DND-41 (cell line): Measurements from ENCODE around the gene MIAT.
"Not testable (repeated sequence)": the region's sequence is repeated elsewhere in the genome, so short reads cannot be mapped to it uniquely, and the experiment has no call there.

ENCODE experiments used
- ATAC-seq: fragments of 200-7000 bp; cut with Tn5 transposase; 3 replicates; pipeline ENCODE4 v1.9.1; 2021; ENCODE audit warnings: low read depth; ENCODE audit not compliant: insufficient read depth
- DNase-seq: peaks from one replicate; pipeline ENCODE4 v3.0.0-alpha.2; 2020
- H2AFZ ChIP-seq: 2 replicates; pipeline ENCODE4 v1.6.0; 2012; ENCODE audit warnings: low read depth, low read length
- H3K27ac ChIP-seq: 2 replicates; pipeline ENCODE4 v1.5.1; 2012; ENCODE audit warnings: low read length, inconsistent platforms
- H3K27me3 ChIP-seq: fragments of 200-600 bp; sonication (generic); 2 replicates; pipeline ENCODE4 v1.6.0; 2012; ENCODE audit warnings: low read length, mild to moderate bottlenecking, inconsistent platforms; ENCODE audit not compliant: insufficient read depth, poor library complexity
- H3K36me3 ChIP-seq: 2 replicates; pipeline ENCODE4 v1.5.1; 2012; ENCODE audit warnings: low read length, inconsistent platforms; ENCODE audit not compliant: insufficient read depth
- H3K4me1 ChIP-seq: 2 replicates; pipeline ENCODE4 v1.5.1; 2012; ENCODE audit warnings: mild to moderate bottlenecking, low read length; ENCODE audit not compliant: insufficient read depth
- H3K4me2 ChIP-seq: 2 replicates; pipeline ENCODE4 v1.6.0; 2012; ENCODE audit warnings: mild to moderate bottlenecking, moderate library complexity, low read length, inconsistent platforms; ENCODE audit not compliant: insufficient read depth
- H3K4me3 ChIP-seq, 2 experiments: fragments of 200-600 bp in 1 of 2; shearing (Covaris generic) in 1 of 2; 2 replicates each; pipeline ENCODE4 v1.5.1; 2012 to 2016; ENCODE audit warnings: inconsistent platforms in 2 of 2, low read length in 2 of 2, mild to moderate bottlenecking in 2 of 2, low read depth in 1 of 2, moderate library complexity in 1 of 2
- H3K79me2 ChIP-seq: 2 replicates; pipeline ENCODE4 v1.6.0; 2012; ENCODE audit warnings: low read length, inconsistent platforms; ENCODE audit not compliant: insufficient read depth
- H3K9ac ChIP-seq: 2 replicates; pipeline ENCODE4 v1.6.0; 2012; ENCODE audit warnings: low read depth, mild to moderate bottlenecking, inconsistent platforms, low read length, moderate library complexity
- H3K9me3 ChIP-seq: 2 replicates; pipeline ENCODE4 v1.5.1; 2012; ENCODE audit warnings: low read length, moderate library complexity, mild to moderate bottlenecking, inconsistent platforms; ENCODE audit not compliant: insufficient read depth, severe bottlenecking
- H4K20me1 ChIP-seq: 2 replicates; pipeline ENCODE4 v1.6.0; 2012; ENCODE audit warnings: low read length; ENCODE audit not compliant: insufficient read depth
- CTCF ChIP-seq: IDR thresholded peaks from 2 replicates; pipeline ENCODE4 v1.5.1; 2012; ENCODE audit warnings: borderline replicate concordance, low read length, moderate library complexity, mild to moderate bottlenecking; ENCODE audit not compliant: poor library complexity, severe bottlenecking; ENCODE audit errors: extremely low read depth
- EZH2 ChIP-seq: IDR thresholded peaks from 3 replicates; pipeline ENCODE4 v1.6.1; 2012; ENCODE audit warnings: borderline replicate concordance, low read depth, mild to moderate bottlenecking, moderate library complexity, low read length, inconsistent platforms; ENCODE audit not compliant: severe bottlenecking

MIAT gene

GRCh38 chr22:26701323-26701722 lies 43.9 kb downstream of the MIAT start:
- Histone ChIP-seq H3K36me3 (peaks cover 55% of the 10 kb centered on the region), H3K4me1 (no peaks in the 10 kb centered on the region), H3K4me3 (no peak overlapping the region), H3K79me2 (peaks cover 45% of the 10 kb centered on the region), H2AFZ (no peak overlapping the region), H3K9ac (no peak overlapping the region), H3K9me3 (peaks cover 17% of the 10 kb centered on the region), H3K4me2 (no peak overlapping the region), H4K20me1 (peaks cover 2% of the 10 kb centered on the region; the same call in 1 of the 2 replicates), H3K27ac (no peak overlapping the region), H3K27me3 (no peaks in the 10 kb centered on the region)
- no peak for TF ChIP-seq EZH2
- no peak for TF ChIP-seq CTCF
- no peak for DNase-seq
- no peak for ATAC-seq

DNA sequence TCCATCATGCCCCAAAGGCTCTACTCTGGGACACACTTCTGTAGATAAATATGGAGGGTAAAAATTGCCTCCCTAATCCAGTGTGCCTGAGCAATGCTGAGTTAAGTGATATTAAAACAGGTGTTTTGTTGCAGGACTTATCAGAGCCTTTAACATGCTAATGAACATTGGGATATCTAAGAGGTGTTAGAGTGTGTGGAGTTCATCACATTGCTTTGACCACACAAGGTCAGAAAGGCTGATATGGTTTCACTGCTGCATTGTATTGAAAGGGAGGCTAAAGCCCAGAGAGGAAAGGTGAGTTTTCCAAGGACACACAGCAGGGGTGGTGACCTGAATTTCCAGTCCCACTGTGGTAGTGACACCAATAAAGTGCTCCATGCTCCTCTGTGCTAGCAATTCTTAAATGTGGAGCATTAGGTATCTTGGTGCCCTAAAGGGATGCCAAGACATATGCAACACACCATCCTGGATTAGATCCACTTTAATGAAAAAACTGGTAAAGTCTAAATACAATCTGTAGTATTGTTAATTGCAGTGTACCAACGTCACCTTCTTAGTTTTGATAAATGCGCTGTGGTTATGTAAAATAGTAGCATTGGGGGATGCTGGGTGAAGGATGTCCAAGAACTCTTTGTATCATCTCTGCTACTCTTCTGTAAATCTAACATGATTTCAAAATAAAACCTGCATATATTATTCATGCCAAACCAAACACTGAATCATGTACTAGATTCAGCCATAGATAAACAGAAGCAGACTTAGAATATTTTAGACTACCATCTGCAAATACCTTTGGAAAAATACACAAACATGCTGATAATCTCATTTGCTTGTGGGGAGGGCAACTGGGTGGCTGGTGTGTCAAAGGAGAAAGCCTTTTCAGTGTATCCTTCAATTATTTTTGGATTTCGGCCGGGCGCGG lies 45.8 kb downstream of the MIAT start:
- TF ChIP-seq EZH2 (no peak), CTCF (no peak)
- no peak overlapping the region for H3K4me3 ChIP-seq
- H3K27ac ChIP-seq = no peak overlapping the region
- H2AFZ ChIP-seq = no peak overlapping the region
- H3K4me1 ChIP-seq = no peaks in the 10 kb centered on the region
- H4K20me1 ChIP-seq = peaks cover 2% of the 10 kb centered on the region; the same call in 1 of the 2 replicates
- ATAC-seq = no peak
- H3K79me2 ChIP-seq = peaks cover 48% of the 10 kb centered on the region
- H3K27me3 ChIP-seq = no peaks in the 10 kb centered on the region
- no peak for DNase-seq
- H3K4me2 ChIP-seq = no peak overlapping the region
- peaks cover 49% of the 10 kb centered on the region for H3K36me3 ChIP-seq
- no peak overlapping the region for H3K9ac ChIP-seq
- H3K9me3 ChIP-seq = peaks cover 17% of the 10 kb centered on the region

DNA sequence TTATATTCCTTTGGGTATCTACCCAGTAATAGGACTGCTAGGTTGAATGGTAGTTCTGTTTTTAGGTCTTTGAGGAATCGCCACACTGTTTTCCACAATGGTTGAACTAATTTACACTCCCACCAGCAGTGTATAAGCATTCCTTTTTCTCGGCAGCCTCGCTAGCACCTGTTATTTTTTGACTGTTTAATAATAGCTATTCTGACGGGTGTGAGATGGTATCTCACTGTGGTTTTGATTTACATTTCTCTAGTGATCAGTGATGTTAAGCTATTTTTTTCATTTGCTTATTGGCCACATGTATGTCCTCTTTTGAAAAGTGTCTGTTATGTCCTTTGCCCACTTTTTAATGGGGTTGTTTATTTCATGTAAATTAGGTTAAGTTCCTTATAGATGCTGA lies 48.0 kb downstream of the MIAT start:
- Histone ChIP-seq H3K36me3 (peaks cover 34% of the 10 kb centered on the region), H3K79me2 (peaks cover 43% of the 10 kb centered on the region)
- H3K9ac ChIP-seq, H4K20me1 ChIP-seq, H3K4me1 ChIP-seq, H3K27me3 ChIP-seq, H3K27ac ChIP-seq, DNase-seq, H3K4me2 ChIP-seq, ATAC-seq, H3K4me3 ChIP-seq, H2AFZ ChIP-seq, H3K9me3 ChIP-seq: not testable (repeated sequence)

- no peak for TF ChIP-seq CTCF
- no peak for DNase-seq
- no peaks in the 10 kb centered on the region for H3K27me3 ChIP-seq
- H3K4me3 ChIP-seq = no peak overlapping the region
- peaks cover 43% of the 10 kb centered on the region for H3K79me2 ChIP-seq
- no peak for ATAC-seq
- no peak overlapping the region for H3K4me2 ChIP-seq
- no peaks in the 10 kb centered on the region for H3K9me3 ChIP-seq
- peaks cover 40% of the 10 kb centered on the region for H3K36me3 ChIP-seq
- H4K20me1 ChIP-seq = peaks cover 5% of the 10 kb centered on the region; the same call in 1 of the 2 replicates
- no peaks in the 10 kb centered on the region for H3K4me1 ChIP-seq
- no peak overlapping the region for H2AFZ ChIP-seq
- no peak overlapping the region for H3K9ac ChIP-seq
- no peak overlapping the region for H3K27ac ChIP-seq
Measured at GRCh38 chr22:26707090-26707489, 49.7 kb downstream of the MIAT start.
